H1 (cell line): ENCODE results near the gene KBTBD12. TPM values are rescaled to one million over a fixed set of nuclear protein-coding genes. Genes with fewer than 3 reads are reported as not detected.

ENCODE experiments used
- CTCF ChIA-PET: fragments of 300-600 bp; sonication (Branson Sonifier 250); formaldehyde crosslinking; loops from one replicate; lab custom pipeline; 2021; ENCODE audit not compliant: partially characterized antibody; lab: Charles Lee
- POLR2A ChIA-PET: fragments of 300-600 bp; sonication (Branson Sonifier 250); formaldehyde crosslinking; loops from one replicate; lab custom pipeline; 2021; ENCODE audit warnings: inconsistent platforms; ENCODE audit not compliant: partially characterized antibody; lab: Charles Lee
- DNase-seq, 2 experiments: peaks; one replicate each; pipeline versions ENCODE4 v3.0.0 to v3.0.0-alpha.2; 2010 to 2022; ENCODE audit warnings: low spot score in 2 of 2, low read depth in 1 of 2, mixed read lengths in 1 of 2
- FAIRE-seq: peaks from 2 replicates; lab custom pipeline; 2011; peaks lifted over from hg19 to GRCh38; lab: Jason Lieb, UNC
- H2AFZ ChIP-seq: 2 replicates; pipeline ENCODE4 v1.8.1; 2012; ENCODE audit warnings: low read length, inconsistent platforms
- H2AK5ac ChIP-seq: 2 replicates; pipeline ENCODE4 v1.6.1; 2013; ENCODE audit warnings: low read depth, low read length
- H2BK120ac ChIP-seq: replicated peaks from 2 replicates; pipeline ENCODE3; 2013; ENCODE audit warnings: low read depth, low read length, inconsistent platforms
- H2BK12ac ChIP-seq: 2 replicates; pipeline ENCODE4 v1.6.1; 2013; ENCODE audit warnings: low read depth, low read length
- H2BK15ac ChIP-seq: 2 replicates; pipeline ENCODE4 v1.6.1; 2013; ENCODE audit warnings: low read length
- H2BK20ac ChIP-seq: 2 replicates; pipeline ENCODE4 v1.6.1; 2013; ENCODE audit warnings: low read length
- H2BK5ac ChIP-seq: 2 replicates; pipeline ENCODE4 v1.6.1; 2013; ENCODE audit warnings: low read depth, low read length
- H3K14ac ChIP-seq: 2 replicates; pipeline ENCODE4 v1.6.1; 2013; ENCODE audit warnings: inconsistent platforms; ENCODE audit not compliant: insufficient read length
- H3K18ac ChIP-seq: 2 replicates; pipeline ENCODE4 v1.6.1; 2013; ENCODE audit warnings: low read length; ENCODE audit errors: extremely low read depth
- H3K23ac ChIP-seq: 2 replicates; pipeline ENCODE4 v1.6.1; 2013; ENCODE audit warnings: inconsistent platforms; ENCODE audit not compliant: insufficient read length
- H3K23me2 ChIP-seq: 2 replicates; pipeline ENCODE4 v1.6.1; 2013; ENCODE audit warnings: low read depth, low read length
- H3K27ac ChIP-seq: 2 replicates; pipeline ENCODE4 v1.6.1; 2011; ENCODE audit warnings: low read depth, low read length, inconsistent platforms
- H3K27me3 ChIP-seq, 4 experiments: replicated peaks in 1 of 4; 1 replicate in 1 of 4; 2 replicates in 3 of 4; pipeline versions ENCODE4 v1.6.1 to v1.8.1; 2011 to 2013; ENCODE audit warnings: low read length in 3 of 4, mild to moderate bottlenecking in 3 of 4, inconsistent platforms in 2 of 4, mixed read lengths in 2 of 4, moderate library complexity in 1 of 4; ENCODE audit not compliant: control insufficient read depth in 3 of 4, insufficient read depth in 3 of 4; ENCODE audit errors: extremely low read depth in 1 of 4
- H3K36me3 ChIP-seq, 4 experiments: 2 replicates each; pipeline versions ENCODE4 v1.6.1 to v1.8.1; 2011 to 2013; ENCODE audit warnings: mild to moderate bottlenecking in 4 of 4, low read length in 3 of 4, moderate library complexity in 2 of 4, control low read depth in 1 of 4, inconsistent platforms in 1 of 4; ENCODE audit not compliant: insufficient read depth in 4 of 4, control insufficient read depth in 2 of 4
- H3K4ac ChIP-seq: replicated peaks from 2 replicates; pipeline ENCODE3; 2013; ENCODE audit warnings: low read length, low read depth, mixed read lengths, inconsistent platforms; ENCODE audit not compliant: insufficient read length
- H3K4me1 ChIP-seq, 4 experiments: replicated peaks in 1 of 4; 1 replicate in 1 of 4; 2 replicates in 3 of 4; pipeline versions ENCODE4 v1.6.1 to v1.8.1; 2011 to 2013; ENCODE audit warnings: low read length in 3 of 4, inconsistent platforms in 2 of 4, mixed read lengths in 1 of 4; ENCODE audit not compliant: insufficient read depth in 4 of 4, control insufficient read depth in 3 of 4
- H3K4me2 ChIP-seq, 2 experiments: 2 replicates each; pipeline versions ENCODE4 v1.6.1 to v1.8.1; 2011 to 2013; ENCODE audit warnings: low read depth in 2 of 2, low read length in 2 of 2, control low read depth in 1 of 2, inconsistent platforms in 1 of 2, mild to moderate bottlenecking in 1 of 2; ENCODE audit not compliant: insufficient read depth in 1 of 2
- H3K4me3 ChIP-seq, 4 experiments: fragments of 200-600, 300-600 bp in 1 of 4; sonication (generic), shearing (Covaris generic), sonication (Bioruptor Twin) in 1 of 4; 2 replicates each; pipeline versions ENCODE4 v1.5.1 to v1.8.1; 2011 to 2016; ENCODE audit warnings: low read length in 4 of 4, low read depth in 3 of 4, control low read depth in 2 of 4, inconsistent platforms in 2 of 4, mild to moderate bottlenecking in 2 of 4, mixed read lengths in 1 of 4, moderate library complexity in 1 of 4; ENCODE audit not compliant: insufficient read depth in 2 of 4; ENCODE audit errors: extremely low read depth in 1 of 4
- H3K56ac ChIP-seq: replicated peaks from 2 replicates; pipeline ENCODE3; 2013; ENCODE audit warnings: low read depth, mild to moderate bottlenecking, mixed read lengths, low read length, inconsistent platforms; ENCODE audit not compliant: insufficient read length
- H3K79me1 ChIP-seq: 2 replicates; pipeline ENCODE4 v1.6.1; 2013; ENCODE audit warnings: low read depth, low read length, control low read depth
- H3K79me2 ChIP-seq, 2 experiments: 2 replicates each; pipeline versions ENCODE4 v1.6.1 to v1.8.1; 2012 to 2013; ENCODE audit warnings: low read length in 2 of 2, mild to moderate bottlenecking in 2 of 2, inconsistent platforms in 1 of 2; ENCODE audit not compliant: insufficient read depth in 2 of 2, control insufficient read depth in 1 of 2
- H3K9ac ChIP-seq, 4 experiments: replicated peaks in 1 of 4; 1 replicate in 1 of 4; 2 replicates in 3 of 4; pipeline versions ENCODE4 v1.6.1 to v1.8.1; 2011 to 2013; ENCODE audit warnings: low read depth in 3 of 4, low read length in 3 of 4, control low read depth in 2 of 4, mild to moderate bottlenecking in 2 of 4, moderate library complexity in 2 of 4, inconsistent platforms in 1 of 4; ENCODE audit errors: extremely low read depth in 1 of 4
- H3K9me3 ChIP-seq, 2 experiments: 2 replicates each; pipeline versions ENCODE4 v1.6.1 to v1.8.1; 2012 to 2013; ENCODE audit warnings: mild to moderate bottlenecking in 2 of 2, moderate library complexity in 2 of 2, control low read depth in 1 of 2, inconsistent platforms in 1 of 2, low read depth in 1 of 2, low read length in 1 of 2, mixed read lengths in 1 of 2; ENCODE audit not compliant: insufficient read depth in 2 of 2
- H4K20me1 ChIP-seq, 2 experiments: replicated peaks in 1 of 2; 2 replicates each; pipeline versions ENCODE3 to v1.8.1; 2011 to 2013; ENCODE audit warnings: inconsistent platforms in 2 of 2, low read length in 2 of 2, mild to moderate bottlenecking in 1 of 2; ENCODE audit not compliant: insufficient read depth in 2 of 2, control insufficient read depth in 1 of 2
- H4K5ac ChIP-seq: 2 replicates; pipeline ENCODE4 v1.6.1; 2013; ENCODE audit warnings: low read length, low read depth, mixed read lengths, inconsistent platforms; ENCODE audit not compliant: insufficient read length
- H4K8ac ChIP-seq: 2 replicates; pipeline ENCODE4 v1.8.0; 2013; ENCODE audit warnings: mild to moderate bottlenecking, moderate library complexity, low read length, inconsistent platforms; ENCODE audit not compliant: insufficient read depth; ENCODE audit errors: extremely low read depth
- H4K91ac ChIP-seq: replicated peaks from 2 replicates; pipeline ENCODE3; 2013; ENCODE audit warnings: low read length, mixed read lengths, inconsistent platforms; ENCODE audit not compliant: insufficient read length
- ATF2 ChIP-seq: IDR thresholded peaks from 2 replicates; pipeline ENCODE4 v1.6.1; 2012; ENCODE audit warnings: low read length, inconsistent platforms
- POLR2A ChIP-seq, 2 experiments: IDR thresholded peaks; 1 replicate in 1 of 2; 2 replicates in 1 of 2; pipeline ENCODE4 v1.6.1; 2011; ENCODE audit warnings: low read depth in 2 of 2, low read length in 2 of 2, mild to moderate bottlenecking in 2 of 2; ENCODE audit errors: control extremely low read depth in 1 of 2
- RFX5 ChIP-seq: IDR thresholded peaks from 2 replicates; pipeline ENCODE4 v1.6.1; 2011; ENCODE audit warnings: low read depth, low read length, improper control_type of control experiment, borderline replicate concordance
- TCF12 ChIP-seq: IDR thresholded peaks from 2 replicates; pipeline ENCODE4 v1.6.1; 2011; ENCODE audit warnings: low read depth, mild to moderate bottlenecking, low read length
- TEAD4 ChIP-seq: IDR thresholded peaks from 2 replicates; pipeline ENCODE4 v1.6.1; 2012; ENCODE audit warnings: low read depth, low read length, inconsistent platforms, mixed read lengths
- WGBS, 2 experiments: shearing (Covaris generic) in 1 of 2; methylation state at CpG; one replicate each; pipeline versions ENCODE4 v1.1.6 to v1.1.7; 2013 to 2015; ENCODE audit warnings: low lambda C conversion rate in 2 of 2, mixed read lengths in 2 of 2, inconsistent platforms in 1 of 2, low coverage in 1 of 2, missing lambda C conversion rate in 1 of 2; ENCODE audit not compliant: insufficient replicate concordance in 2 of 2, insufficient coverage in 1 of 2, insufficient read length in 1 of 2; ENCODE audit errors: extremely low coverage in 1 of 2, missing lambda C conversion rate in 1 of 2; 5-methylcytosine and 5-hydroxymethylcytosine counted together
- polyA plus RNA-seq, 7 experiments: library from polyadenylated mRNA; depleted of rRNA in 3 of 7; stranded (reverse) in 5 of 7; unstranded in 2 of 7; fragments of >200 nt in 5 of 7; fragments of 200-250 nt in 2 of 7; gene quantifications; 1 replicate in 5 of 7; 2 replicates in 1 of 7; 4 replicates in 1 of 7; pipeline versions ENCODE4 v1.2.1 to v1.2.3, GENCODE V29; 2011 to 2013; ENCODE audit warnings: missing spikeins in 2 of 7, mixed read lengths in 2 of 7
- total RNA-seq: library from RNA; stranded (reverse); fragmentation: NEBNext Ultra II Directional; extraction: Animal tissue kit (Norgen Biotek cat#: 25700); gene quantifications from 2 replicates; pipeline ENCODE4 v1.2.1, GENCODE V29; 2021
- TF ChIP-seq, protein P1 (sequence below): IDR thresholded peaks from 2 replicates; pipeline ENCODE4 v1.6.1; 2012; ENCODE audit warnings: inconsistent platforms

The KBTBD12 gene
- total and polyA plus RNA-seq, 2 of the 8 experiments (the other 6 are each of a cell fraction or from before 2014, with no cell fraction given) = 0.33 to 0.63 TPM

DNA sequence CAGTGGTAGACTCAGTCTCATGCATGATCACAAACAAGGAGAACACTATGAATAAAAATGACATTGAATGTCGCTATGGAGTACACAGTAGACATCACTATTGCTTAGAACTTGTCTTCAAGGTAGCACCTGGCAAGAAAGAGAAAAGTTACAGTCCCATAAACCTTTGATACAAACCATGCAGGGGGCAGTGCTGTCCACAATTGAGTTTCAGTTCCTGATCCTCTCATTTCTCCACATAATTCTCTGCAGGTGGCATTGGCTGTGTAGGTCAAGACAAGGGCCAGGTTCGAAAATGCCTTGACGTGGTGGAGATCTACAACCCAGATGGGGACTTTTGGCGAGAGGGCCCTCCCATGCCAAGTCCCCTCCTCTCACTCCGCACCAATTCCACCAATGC is 47.9 kb downstream of the KBTBD12 start:
- DNase-seq (no peak), FAIRE-seq (no peak)
- no peaks in the 10 kb centered on the region; a peak in 1 of 7 replicates for H3K27me3 ChIP-seq
- no peak overlapping the region for H2AK5ac ChIP-seq
- H3K4me3 ChIP-seq = no peak overlapping the region
- no peak overlapping the region for H4K5ac ChIP-seq
- H4K20me1 ChIP-seq = no peaks in the 10 kb centered on the region
- H3K4ac ChIP-seq = no peak overlapping the region
- no peak overlapping the region for H4K8ac ChIP-seq
- H2BK20ac ChIP-seq = no peak overlapping the region
- no peak overlapping the region for H2BK5ac ChIP-seq
- H3K36me3 ChIP-seq = no peaks in the 10 kb centered on the region
- WGBS, 2 experiments = 78% methylated on average over 5 of the region's 5 CpGs; no CpG with 5 or more reads in 1 of the 2 experiments
- CTCF ChIA-PET = no interaction called here
- no peak overlapping the region for H2BK15ac ChIP-seq
- no peak overlapping the region for H3K27ac ChIP-seq
- H3K4me1 ChIP-seq = no peaks in the 10 kb centered on the region; a peak in 1 of 7 replicates
- H3K9ac ChIP-seq = no peak overlapping the region
- H3K18ac ChIP-seq = no peak overlapping the region
- POLR2A ChIA-PET = no interaction called here
- H3K9me3 ChIP-seq = no peaks in the 10 kb centered on the region; a peak in 1 of 4 replicates
- H3K23me2 ChIP-seq = no peaks in the 10 kb centered on the region
- no peak overlapping the region for H2BK120ac ChIP-seq
- H3K14ac ChIP-seq = no peak overlapping the region
- no peaks in the 10 kb centered on the region for H3K79me1 ChIP-seq
- no peak overlapping the region for H3K23ac ChIP-seq
- H2BK12ac ChIP-seq = no peak overlapping the region
- no peak overlapping the region for H3K56ac ChIP-seq
- no peaks in the 10 kb centered on the region for H3K79me2 ChIP-seq
- H2AFZ ChIP-seq = no peak overlapping the region
- H3K4me2 ChIP-seq = no peak overlapping the region
- no peak overlapping the region for H4K91ac ChIP-seq
- no peak for TF ChIP-seq TEAD4
- no peak for TF ChIP-seq POLR2A (IDR thresholded peaks at IDR 0.05; ENCODE audit: control extremely low read depth in 1 of 2, low read depth in 2 of 2, low read length in 2 of 2)
- no peak for TF ChIP-seq ATF2
- no peak for TF ChIP-seq RFX5
- TF ChIP-seq TCF12 = no peak
- TF ChIP-seq, protein P1, sequence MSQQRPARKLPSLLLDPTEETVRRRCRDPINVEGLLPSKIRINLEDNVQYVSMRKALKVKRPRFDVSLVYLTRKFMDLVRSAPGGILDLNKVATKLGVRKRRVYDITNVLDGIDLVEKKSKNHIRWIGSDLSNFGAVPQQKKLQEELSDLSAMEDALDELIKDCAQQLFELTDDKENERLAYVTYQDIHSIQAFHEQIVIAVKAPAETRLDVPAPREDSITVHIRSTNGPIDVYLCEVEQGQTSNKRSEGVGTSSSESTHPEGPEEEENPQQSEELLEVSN = no peak
